Mucosa of rectum (tissue), 2 donors: Measurements from ENCODE around the gene SWSAP1.

Experiments
- H3K27ac ChIP-seq, 2 donors: one replicate each; pipeline ENCODE4 v1.7.0; 2013; ENCODE audit warnings: inconsistent platforms in 2 of 2, low read depth in 2 of 2, low read length in 2 of 2
- H3K27me3 ChIP-seq, 2 donors: one replicate each; pipeline ENCODE4 v1.7.0; 2013; ENCODE audit warnings: low read length in 2 of 2; ENCODE audit not compliant: control insufficient read depth in 2 of 2, insufficient read depth in 2 of 2
- H3K36me3 ChIP-seq, 2 donors: one replicate each; pipeline ENCODE4 v1.7.0; 2013; ENCODE audit warnings: low read length in 2 of 2; ENCODE audit not compliant: control insufficient read depth in 2 of 2, insufficient read depth in 2 of 2
- H3K4me1 ChIP-seq, 2 donors: one replicate each; pipeline ENCODE4 v1.7.0; 2013; ENCODE audit warnings: low read length in 2 of 2, mild to moderate bottlenecking in 1 of 2; ENCODE audit not compliant: control insufficient read depth in 2 of 2, insufficient read depth in 2 of 2
- H3K4me3 ChIP-seq, 2 donors: one replicate each; pipeline ENCODE4 v1.7.0; 2013; ENCODE audit warnings: low read length in 2 of 2
- H3K9ac ChIP-seq, 2 donors: one replicate each; pipeline ENCODE4 v1.7.0; 2013; ENCODE audit warnings: low read length in 2 of 2, low read depth in 1 of 2, mild to moderate bottlenecking in 1 of 2
- H3K9me3 ChIP-seq, 2 donors: one replicate each; pipeline ENCODE4 v1.7.0; 2013; ENCODE audit warnings: low read length in 2 of 2; ENCODE audit not compliant: control insufficient read depth in 2 of 2
- donor health status: healthy.
- donor health status: Normal muscosa, but diverticular disease.

SWSAP1 gene

DNA sequence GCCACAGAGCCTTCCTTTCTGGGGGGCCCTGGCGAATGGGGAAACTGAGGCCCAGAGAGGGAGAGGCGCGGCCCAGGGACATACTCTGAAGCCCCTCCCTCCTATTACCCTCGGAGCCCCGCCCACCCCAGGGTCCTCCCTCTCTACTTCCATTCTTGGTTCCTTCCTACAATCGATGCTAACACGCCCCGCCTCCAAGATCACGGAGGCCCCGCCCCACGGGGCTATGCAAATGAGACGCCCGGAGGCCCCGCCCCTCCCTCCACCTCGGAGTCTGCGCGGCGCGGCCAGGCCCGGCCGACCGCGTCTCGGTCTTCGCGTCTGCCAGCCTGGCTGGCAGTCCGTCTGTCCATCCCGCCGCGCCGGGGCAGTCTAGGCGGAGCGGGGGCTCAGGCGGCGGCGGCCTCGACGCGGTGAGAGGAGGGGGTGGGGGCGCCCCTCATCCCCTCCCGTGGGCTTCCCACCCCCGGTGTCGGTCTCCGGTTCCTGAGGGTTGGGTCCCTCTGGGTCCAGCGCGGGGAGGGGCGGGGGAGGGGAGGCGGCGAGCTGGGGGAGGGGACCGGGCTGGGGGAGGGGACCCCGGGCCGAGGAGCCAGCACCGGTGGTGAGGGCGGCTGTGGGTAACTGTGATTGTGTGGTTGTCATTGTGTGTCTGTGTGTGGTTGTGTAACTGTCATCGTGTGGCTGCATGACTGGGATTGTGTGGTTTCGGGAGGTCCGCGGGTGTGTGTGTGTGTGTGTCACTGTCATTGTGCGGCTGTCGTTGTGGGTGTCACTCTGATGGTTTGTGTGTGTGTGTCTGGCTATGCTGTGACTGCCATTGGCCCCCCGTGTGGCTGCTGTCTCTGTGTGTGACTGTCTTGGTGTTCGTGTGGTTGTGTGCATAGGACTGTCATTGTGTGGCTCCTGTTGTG lies 19.0 kb upstream of the SWSAP1 start, which contains the start of gene PLPPR2:
Gene PLPPR2 (plus strand): TSS at position 273 of the 914 bp plus-strand sequence. CDS start 2,242 bp downstream, outside the sequence.
- H3K9ac ChIP-seq: peak within 1 kb of the TSS in 1 of 2 donors; percentile 36

DNA sequence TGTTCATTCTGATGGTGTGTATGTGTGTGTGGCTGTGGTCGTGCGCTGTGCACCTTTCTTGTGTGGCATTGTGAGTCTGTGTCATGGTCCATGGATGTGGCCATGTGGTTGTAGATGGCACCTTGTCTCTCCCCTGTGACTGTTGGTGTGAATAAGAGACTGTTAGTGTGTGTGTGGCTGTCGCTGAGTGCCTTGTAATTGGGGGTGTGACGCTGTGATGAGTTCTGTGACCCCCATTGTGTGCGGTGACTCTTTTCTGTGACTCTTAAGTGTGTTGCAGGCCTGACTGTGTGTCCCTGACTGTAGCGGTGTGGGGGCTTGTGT lies 18.4 kb upstream of the SWSAP1 start:
- Histone ChIP-seq H3K4me3 (peak overlapping the region; percentile 12 to 74), H3K36me3 (no peaks in the 10 kb centered on the region), H3K4me1 (peaks cover 5 to 6% of the 10 kb centered on the region in 2 donors), H3K27ac (no peak overlapping the region), H3K9ac (peak overlapping the region in 1 of 2 donors; percentile 36), H3K9me3 (no peaks in the 10 kb centered on the region), H3K27me3 (no peaks in the 10 kb centered on the region)

More for the DNA sequence above, 19.0 kb upstream of the SWSAP1 start, which contains the start of gene PLPPR2:
- Histone ChIP-seq H3K36me3 (no peaks in the 10 kb centered on the region), H3K4me1 (peaks cover 4 to 5% of the 10 kb centered on the region in 2 donors), H3K9me3 (no peaks in the 10 kb centered on the region), H3K27ac (no peak within 1 kb of the TSS), H3K4me3 (peak within 1 kb of the TSS; percentile 28 to 74), H3K27me3 (no peaks in the 10 kb centered on the region)

DNA sequence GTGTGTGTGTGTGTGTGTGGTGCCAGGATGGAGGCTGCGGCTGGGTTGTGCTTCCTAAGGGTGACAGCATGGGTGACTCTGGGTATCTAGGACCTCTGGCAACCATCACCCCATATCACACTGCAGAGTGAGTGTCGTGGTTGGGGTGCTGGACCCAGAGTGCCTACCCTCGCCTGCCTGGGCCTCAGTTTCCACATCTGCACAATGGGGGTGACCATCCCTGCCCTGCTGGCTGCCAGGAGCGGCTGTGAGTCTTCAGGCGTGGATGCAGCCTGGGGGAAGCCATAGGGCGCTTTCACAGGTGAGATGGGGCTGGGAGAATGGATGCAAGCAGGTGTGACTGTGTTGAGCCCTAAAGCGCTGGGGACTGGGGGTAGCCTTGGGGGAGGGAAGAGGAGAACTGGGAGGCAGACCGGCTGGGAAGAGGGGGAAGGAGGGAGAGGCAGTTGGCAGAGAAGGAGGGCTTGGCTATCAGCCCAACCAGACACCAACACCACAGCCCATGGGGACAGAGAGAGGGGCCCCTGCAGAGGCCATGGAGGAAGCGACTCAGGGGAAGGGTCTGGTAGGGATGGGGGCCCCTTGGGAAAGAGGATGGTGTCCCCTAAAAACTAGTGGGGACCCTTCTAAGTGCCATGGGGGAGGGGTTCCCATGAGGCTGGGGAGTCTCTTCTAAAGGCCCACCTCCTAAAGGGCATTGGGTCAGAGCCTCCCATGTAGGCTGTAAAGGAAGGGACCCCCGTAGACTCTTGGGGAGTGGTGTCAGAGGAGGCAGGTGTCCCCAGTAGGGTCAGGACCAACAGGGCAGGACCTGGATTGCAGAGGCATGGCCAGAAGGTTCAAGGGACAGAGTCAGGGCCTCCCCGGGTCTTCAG lies 17.6 kb upstream of the SWSAP1 start:
- H3K27ac ChIP-seq: no peak overlapping the region
- no peaks in the 10 kb centered on the region for H3K9me3 ChIP-seq
- peaks cover 13 to 14% of the 10 kb centered on the region in 2 donors for H3K4me1 ChIP-seq
- H3K36me3 ChIP-seq: no peaks in the 10 kb centered on the region
- H3K27me3 ChIP-seq: no peaks in the 10 kb centered on the region
- no peak overlapping the region for H3K9ac ChIP-seq
- H3K4me3 ChIP-seq: no peak overlapping the region

DNA sequence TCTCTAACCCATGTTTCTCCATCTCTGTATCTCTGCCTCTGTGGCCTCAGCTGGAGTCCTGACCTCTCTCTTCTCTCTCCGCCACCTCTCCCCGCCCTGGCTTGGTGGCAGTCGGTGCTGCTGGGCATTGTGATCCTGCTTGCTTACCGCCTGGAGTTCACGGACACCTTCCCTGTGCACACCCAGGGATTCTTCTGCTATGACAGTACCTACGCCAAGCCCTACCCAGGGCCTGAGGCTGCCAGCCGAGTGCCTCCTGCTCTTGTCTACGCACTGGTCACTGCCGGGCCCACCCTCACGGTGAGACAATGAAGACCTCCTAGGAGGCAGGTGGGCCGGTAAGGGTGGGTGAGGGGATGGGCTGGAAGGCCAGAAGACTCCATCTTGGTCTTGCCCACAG lies 15.0 kb upstream of the SWSAP1 start:
- Histone ChIP-seq H3K36me3 (no peaks in the 10 kb centered on the region), H3K27ac (no peak overlapping the region)

DNA sequence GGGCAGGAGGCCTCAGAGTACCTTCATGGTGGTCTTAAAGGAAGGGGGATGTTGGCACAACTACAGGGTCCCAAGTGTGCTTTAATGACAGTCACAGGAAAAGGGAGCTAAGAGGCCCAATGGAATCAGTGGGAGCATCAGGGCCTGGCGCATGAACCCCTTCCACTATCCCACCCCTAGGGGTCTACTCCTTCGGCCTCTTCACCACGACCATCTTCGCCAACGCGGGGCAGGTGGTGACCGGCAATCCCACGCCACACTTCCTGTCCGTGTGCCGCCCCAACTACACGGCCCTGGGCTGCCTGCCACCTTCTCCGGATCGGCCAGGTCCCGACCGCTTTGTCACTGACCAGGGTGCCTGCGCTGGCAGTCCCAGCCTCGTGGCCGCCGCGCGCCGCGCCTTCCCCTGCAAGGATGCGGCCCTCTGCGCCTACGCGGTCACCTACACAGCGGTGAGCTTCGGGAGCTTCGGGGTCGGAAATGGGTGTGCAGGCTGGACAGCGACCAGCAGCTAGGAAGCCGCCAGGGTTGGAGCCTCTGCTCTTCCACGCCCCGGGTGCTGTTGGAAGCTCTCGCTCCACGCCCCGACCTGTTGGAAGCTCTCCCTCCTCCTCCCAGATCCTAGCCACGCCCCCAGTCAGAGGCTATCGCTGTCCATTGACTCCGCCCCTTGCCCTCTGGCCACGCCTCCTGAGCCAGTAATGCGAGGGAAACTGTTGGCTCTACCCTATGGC lies 13.3 kb upstream of the SWSAP1 start:
- Histone ChIP-seq H3K27ac (no peak overlapping the region), H3K36me3 (no peaks in the 10 kb centered on the region)

More for the DNA sequence above, 15.0 kb upstream of the SWSAP1 start:
- Histone ChIP-seq H3K9ac (no peak overlapping the region), H3K4me1 (peaks cover 15 to 17% of the 10 kb centered on the region in 2 donors), H3K27me3 (no peaks in the 10 kb centered on the region), H3K9me3 (no peaks in the 10 kb centered on the region), H3K4me3 (no peak overlapping the region)

DNA sequence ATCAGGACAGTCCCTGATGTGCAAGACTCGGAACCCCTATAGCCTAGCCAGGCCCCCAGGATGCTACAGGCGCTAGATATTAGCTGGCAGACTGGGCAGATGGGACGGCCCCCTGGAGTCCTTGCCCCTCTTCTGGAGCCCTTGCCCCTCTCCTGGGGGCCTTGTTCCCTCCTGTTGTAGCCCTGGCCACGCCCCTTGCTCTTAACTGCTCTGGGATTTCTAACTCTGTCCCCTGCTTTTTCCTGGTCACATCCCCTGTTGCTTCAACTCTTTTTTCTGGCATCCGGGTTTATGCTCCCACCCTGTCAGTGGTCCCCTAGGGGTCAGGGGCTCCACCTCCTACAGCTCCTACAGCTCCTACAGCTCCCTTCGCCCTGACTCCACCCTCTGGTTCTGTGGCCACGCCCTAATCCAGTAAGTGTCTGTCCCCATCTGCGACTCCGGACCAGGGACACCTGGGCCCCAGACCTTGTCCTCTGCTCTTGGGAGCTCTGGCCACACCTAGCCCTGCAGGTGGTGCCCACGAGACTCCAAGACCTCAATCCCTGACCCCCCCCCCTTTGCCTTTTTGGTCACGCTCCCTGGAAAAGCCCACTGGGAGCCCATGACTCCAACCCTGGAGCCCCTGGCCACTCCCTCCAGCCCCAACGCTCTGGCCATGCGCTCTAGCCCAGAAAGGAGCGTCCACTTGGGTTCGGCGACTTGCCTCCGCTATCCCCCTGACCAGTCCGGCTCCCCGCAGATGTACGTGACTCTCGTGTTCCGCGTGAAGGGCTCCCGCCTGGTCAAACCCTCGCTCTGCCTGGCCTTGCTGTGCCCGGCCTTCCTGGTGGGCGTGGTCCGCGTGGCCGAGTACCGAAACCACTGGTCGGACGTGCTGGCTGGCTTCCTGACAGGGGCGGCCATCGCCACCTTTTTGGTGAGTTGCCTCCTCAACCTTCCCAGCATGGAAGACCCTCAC lies 12.4 kb upstream of the SWSAP1 start:
- H3K9ac ChIP-seq: no peak overlapping the region
- no peak overlapping the region for H3K27ac ChIP-seq
- H3K36me3 ChIP-seq: no peaks in the 10 kb centered on the region
- H3K27me3 ChIP-seq: no peaks in the 10 kb centered on the region
- no peak overlapping the region for H3K4me3 ChIP-seq
- peaks cover 9 to 13% of the 10 kb centered on the region in 2 donors for H3K4me1 ChIP-seq
- H3K9me3 ChIP-seq: no peaks in the 10 kb centered on the region

More for the DNA sequence above, 13.3 kb upstream of the SWSAP1 start:
- Histone ChIP-seq H3K9ac (peak overlapping the region in 1 of 2 donors; percentile 6), H3K9me3 (no peaks in the 10 kb centered on the region), H3K4me1 (peaks cover 9 to 13% of the 10 kb centered on the region in 2 donors), H3K27me3 (no peaks in the 10 kb centered on the region), H3K4me3 (peak overlapping the region in 1 of 2 donors; percentile 40)

DNA sequence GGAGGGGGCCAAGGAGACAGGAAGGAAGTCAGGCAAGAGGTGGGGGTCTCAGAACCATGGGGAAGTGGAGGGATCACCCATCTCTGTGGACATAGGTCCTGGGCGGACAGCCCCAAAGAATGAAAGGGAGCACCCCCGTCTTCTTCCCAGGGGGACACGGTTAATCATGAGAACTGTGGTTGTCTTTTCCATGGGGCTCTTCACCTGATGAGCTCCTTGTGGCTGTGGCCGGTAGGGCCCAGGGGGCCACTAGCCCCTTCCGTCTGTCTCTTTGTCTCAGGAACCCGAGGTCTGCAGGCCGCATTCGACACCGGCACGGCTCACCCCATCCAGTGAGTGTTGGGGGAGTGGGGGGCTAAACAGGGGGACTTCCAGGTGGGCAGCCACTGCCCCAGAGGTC lies 10.6 kb upstream of the SWSAP1 start:
- Histone ChIP-seq H3K27me3 (no peaks in the 10 kb centered on the region), H3K9me3 (no peaks in the 10 kb centered on the region), H3K4me1 (peaks cover 9 to 13% of the 10 kb centered on the region in 2 donors), H3K27ac (no peak overlapping the region), H3K4me3 (no peak overlapping the region), H3K36me3 (no peaks in the 10 kb centered on the region), H3K9ac (no peak overlapping the region)

DNA sequence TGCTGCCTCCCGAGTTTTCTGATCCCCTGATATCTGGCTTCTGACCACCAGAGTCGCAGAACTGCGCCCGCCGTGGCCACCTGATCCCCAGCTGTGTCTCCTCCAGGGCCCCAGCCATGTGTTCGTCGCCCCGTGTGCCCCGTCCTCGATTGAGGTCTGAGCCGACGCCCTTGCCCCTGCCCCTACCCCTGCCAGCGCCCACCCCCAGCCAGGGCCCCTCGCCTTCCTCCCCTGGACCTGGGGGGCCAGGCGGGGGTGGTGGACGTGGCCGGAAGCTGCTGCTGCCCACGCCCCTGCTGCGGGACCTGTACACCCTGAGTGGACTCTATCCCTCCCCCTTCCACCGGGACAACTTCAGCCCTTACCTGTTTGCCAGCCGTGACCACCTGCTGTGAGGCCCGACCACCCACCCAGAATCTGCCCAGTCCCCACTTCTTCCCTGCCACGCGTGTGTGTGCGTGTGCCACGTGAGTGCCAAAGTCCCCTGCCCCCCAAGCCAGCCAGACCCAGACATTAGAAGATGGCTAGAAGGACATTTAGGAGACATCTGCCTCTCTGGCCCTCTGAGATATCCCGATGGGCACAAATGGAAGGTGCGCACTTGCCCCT lies 10.1 kb upstream of the SWSAP1 start:
- no peak overlapping the region for H3K9ac ChIP-seq
- no peak overlapping the region for H3K27ac ChIP-seq
- no peaks in the 10 kb centered on the region for H3K36me3 ChIP-seq
- no peaks in the 10 kb centered on the region for H3K9me3 ChIP-seq
- H3K27me3 ChIP-seq: no peaks in the 10 kb centered on the region
- peaks cover 9 to 13% of the 10 kb centered on the region in 2 donors for H3K4me1 ChIP-seq
- no peak overlapping the region for H3K4me3 ChIP-seq
